Caco-2 (cell line): ENCODE data around the gene NOTCH1. TPM values are rescaled to one million over a fixed set of nuclear protein-coding genes. Genes with fewer than 3 reads are reported as not detected.

ENCODE experiments used
- BruUV-seq: library from RNA; stranded (reverse); fragments of 400-500 nt; replicated peaks from 2 replicates; lab custom pipeline; 2021; lab: Mats Ljungman, UMichigan
- CTCF ChIA-PET: fragments of 300-600 bp; sonication (Branson Sonifier 250); formaldehyde crosslinking; loops from one replicate; lab custom pipeline; 2022; ENCODE audit warnings: antibody characterized with exemption; lab: Charles Lee
- POLR2A ChIA-PET: fragments of 300-600 bp; sonication (Branson Sonifier 250); formaldehyde crosslinking; loops from one replicate; lab custom pipeline; 2022; ENCODE audit warnings: antibody characterized with exemption; lab: Charles Lee
- DNase-seq, 2 experiments: peaks; one replicate each; pipeline versions ENCODE4 v3.0.0 to v3.0.0-alpha.2; 2020 to 2022
- H3K27me3 ChIP-seq: replicated peaks from 2 replicates; pipeline ENCODE4 v1.6.0; 2011; ENCODE audit warnings: low read length; ENCODE audit not compliant: control insufficient read depth, insufficient read depth
- H3K36me3 ChIP-seq: 2 replicates; pipeline ENCODE4 v1.5.1; 2011; ENCODE audit warnings: low read length; ENCODE audit not compliant: control insufficient read depth, insufficient read depth
- H3K4me1 ChIP-seq: fragments of 250-450 bp; sonication (Bioruptor Pico); 2 replicates; pipeline ENCODE4 v1.5.1; 2020; ENCODE audit warnings: mild to moderate bottlenecking
- H3K4me3 ChIP-seq: 2 replicates; pipeline ENCODE4 v1.5.1; 2011; ENCODE audit warnings: low read depth, mild to moderate bottlenecking, control low read depth, low read length
- H3K9me3 ChIP-seq: fragments of 250-450 bp; sonication (Bioruptor Pico); 2 replicates; pipeline ENCODE4 v1.5.1; 2020; ENCODE audit warnings: mild to moderate bottlenecking, moderate library complexity
- H3K27ac Mint-ChIP-seq: one replicate; pipeline ENCODE4 v1.8.0; 2022; ENCODE audit warnings: mixed read lengths; ENCODE audit not compliant: unreplicated experiment
- H3K27me3 Mint-ChIP-seq: one replicate; pipeline ENCODE4 v1.8.0; 2022; ENCODE audit warnings: mixed read lengths; ENCODE audit not compliant: insufficient read depth, unreplicated experiment
- H3K36me3 Mint-ChIP-seq: one replicate; pipeline ENCODE4 v1.8.0; 2022; ENCODE audit warnings: mild to moderate bottlenecking, mixed read lengths; ENCODE audit not compliant: insufficient read depth, unreplicated experiment
- H3K4me1 Mint-ChIP-seq: one replicate; pipeline ENCODE4 v1.8.0; 2022; ENCODE audit warnings: low read depth, mixed read lengths; ENCODE audit not compliant: unreplicated experiment
- H3K4me3 Mint-ChIP-seq: one replicate; pipeline ENCODE4 v1.8.0; 2022; ENCODE audit warnings: mild to moderate bottlenecking, moderate library complexity, mixed read lengths; ENCODE audit not compliant: unreplicated experiment
- H3K9me3 Mint-ChIP-seq: one replicate; pipeline ENCODE4 v1.8.0; 2022; ENCODE audit warnings: mixed read lengths; ENCODE audit not compliant: unreplicated experiment
- CTCF ChIP-seq, 2 experiments: fragments of 200-600 bp in 1 of 2; IDR thresholded peaks; 1 replicate in 1 of 2; 2 replicates in 1 of 2; pipeline versions ENCODE4 v1.5.1 to v1.8.0; 2011 to 2022; ENCODE audit warnings: antibody characterized with exemption in 1 of 2, control low read depth in 1 of 2, inconsistent platforms in 1 of 2, low read depth in 1 of 2, low read length in 1 of 2, mild to moderate bottlenecking in 1 of 2, moderate library complexity in 1 of 2; ENCODE audit not compliant: insufficient read depth in 1 of 2, severe bottlenecking in 1 of 2, unreplicated experiment in 1 of 2
- intact Hi-C: fragments of 100-400 bp; cut with micrococcal nuclease; formaldehyde crosslinking; loops from one replicate; pipeline ENCODE4 v1.10.0; 2022; ENCODE audit not compliant: unreplicated experiment
- total RNA-seq: library from RNA; stranded (reverse); gene quantifications from 2 replicates; pipeline ENCODE4 v1.2.3, GENCODE V29; 2022

The NOTCH1 gene
- total RNA-seq, 1 experiment from 2014 or later: 6.3 TPM

DNA sequence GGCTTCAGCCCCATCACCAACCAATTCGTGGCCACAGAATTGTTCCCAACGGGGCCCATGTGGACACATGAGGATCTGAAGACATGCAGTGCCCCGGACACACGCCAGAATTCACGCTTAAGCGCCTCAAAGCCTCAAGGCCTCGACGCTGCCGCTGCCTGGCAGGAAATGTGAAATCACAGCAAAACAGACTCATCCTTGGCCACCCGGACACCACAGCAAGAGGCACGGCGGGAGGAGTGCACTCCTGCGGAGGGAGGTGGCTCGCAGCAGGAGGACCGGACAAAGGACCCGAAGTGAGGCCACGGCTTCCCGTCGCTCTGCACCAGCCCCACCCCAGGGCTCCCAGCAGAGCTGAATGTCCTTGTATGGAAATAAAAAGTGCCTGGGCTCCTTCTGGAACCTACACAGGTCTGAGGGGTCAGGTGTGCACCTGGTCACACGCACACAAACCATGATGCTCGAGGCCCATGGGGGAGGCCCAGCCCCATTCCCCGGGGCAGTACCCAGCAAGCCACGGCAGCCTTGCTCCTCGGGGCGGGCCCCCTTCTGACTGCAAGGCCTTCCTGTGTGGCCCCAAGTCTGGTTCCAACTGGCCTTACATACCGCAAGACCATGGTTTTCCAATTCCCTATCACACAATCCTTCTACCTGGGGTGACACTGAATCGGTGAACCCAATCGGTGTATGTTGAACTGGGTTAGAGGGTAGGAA lies 73.1 kb downstream of the NOTCH1 start:
- H3K36me3 ChIP-seq: peaks cover 8% of the 10 kb centered on the region
- DNase-seq: no peak
- no peaks in the 10 kb centered on the region for H3K9me3 ChIP-seq
- no peak overlapping the region for H3K4me3 ChIP-seq
- Mint-ChIP-seq H3K9me3 (no peaks in the 10 kb centered on the region), H3K27me3 (no peaks in the 10 kb centered on the region), H3K27ac (no peak overlapping the region), H3K36me3 (peaks cover 93% of the 10 kb centered on the region), H3K4me1 (no peaks in the 10 kb centered on the region), H3K4me3 (no peak overlapping the region)
- intact Hi-C loops: no loop called here
- ChIA-PET CTCF (no interaction called here), POLR2A (no interaction called here)
- H3K27me3 ChIP-seq: no peaks in the 10 kb centered on the region
- no peak for TF ChIP-seq CTCF (IDR thresholded peaks at IDR 0.05; ENCODE audit: insufficient read depth in 1 of 2, low read depth in 1 of 2, low read length in 1 of 2, severe bottlenecking in 1 of 2, unreplicated experiment in 1 of 2)
- no peaks in the 10 kb centered on the region for H3K4me1 ChIP-seq
- BruUV-seq: no TSS peak

- DNase-seq: no peak
- ChIA-PET CTCF (interaction anchor here (0.6 kb wide), 1 partner anchor 240 kb away, joined by 5 read pairs; the partner anchor contains the start of gene DIPK1B), POLR2A (no interaction called here)
- Mint-ChIP-seq H3K36me3 (peaks cover 92% of the 10 kb centered on the region), H3K27me3 (no peaks in the 10 kb centered on the region), H3K4me3 (no peak overlapping the region), H3K4me1 (no peaks in the 10 kb centered on the region), H3K9me3 (no peaks in the 10 kb centered on the region), H3K27ac (no peak overlapping the region)
- H3K4me3 ChIP-seq: no peak overlapping the region
- no peaks in the 10 kb centered on the region for H3K9me3 ChIP-seq
- no peaks in the 10 kb centered on the region for H3K4me1 ChIP-seq
- no TSS peak for BruUV-seq
- no peak for TF ChIP-seq CTCF (IDR thresholded peaks at IDR 0.05; ENCODE audit: insufficient read depth in 1 of 2, low read depth in 1 of 2, low read length in 1 of 2, severe bottlenecking in 1 of 2, unreplicated experiment in 1 of 2)
- H3K36me3 ChIP-seq: peaks cover 5% of the 10 kb centered on the region
- intact Hi-C loops: no loop called here
- H3K27me3 ChIP-seq: no peaks in the 10 kb centered on the region
Measured at GRCh38 chr9:136471802-136472487, 73.9 kb downstream of the NOTCH1 start.

DNA sequence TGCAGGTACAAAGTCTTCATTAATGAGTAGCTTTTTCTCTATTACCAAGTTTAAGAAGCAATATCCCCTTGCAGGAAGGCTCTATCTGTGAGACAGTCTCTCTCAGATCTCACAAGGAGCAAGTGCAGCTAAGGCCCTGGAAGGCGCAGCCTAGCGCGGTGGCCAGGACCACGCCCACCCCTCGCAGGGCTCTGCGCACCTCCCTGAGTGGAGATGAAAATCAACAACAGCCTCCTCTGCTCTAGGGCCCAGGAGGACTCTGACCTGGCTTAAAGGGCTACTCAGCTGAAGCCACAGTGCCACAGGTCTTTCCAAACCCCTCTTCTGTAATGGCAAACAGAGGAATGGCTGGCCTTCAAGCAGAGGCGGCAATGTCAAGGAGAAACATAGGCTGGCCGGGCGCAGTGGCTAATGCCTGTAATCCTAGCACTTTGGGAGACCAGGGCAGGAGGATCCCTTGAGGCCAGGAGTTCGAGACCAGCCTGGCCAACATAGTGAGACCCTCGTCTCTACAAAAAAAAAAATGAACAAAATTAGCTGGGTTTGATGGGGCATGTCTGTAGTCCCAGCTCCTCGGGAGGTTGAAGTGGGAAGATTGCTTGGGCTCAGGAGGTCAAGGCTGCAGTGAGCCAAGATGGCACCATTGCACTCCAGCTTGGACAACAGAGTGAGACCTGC lies 74.9 kb downstream of the NOTCH1 start:
- Histone ChIP-seq H3K27me3 (no peaks in the 10 kb centered on the region), H3K9me3 (no peaks in the 10 kb centered on the region), H3K36me3 (peaks cover 5% of the 10 kb centered on the region), H3K4me3 (no peak overlapping the region), H3K4me1 (no peaks in the 10 kb centered on the region)
- Mint-ChIP-seq H3K9me3 (no peaks in the 10 kb centered on the region), H3K27me3 (no peaks in the 10 kb centered on the region), H3K36me3 (peaks cover 92% of the 10 kb centered on the region), H3K4me1 (no peaks in the 10 kb centered on the region), H3K4me3 (no peak overlapping the region), H3K27ac (no peak overlapping the region)
- CTCF ChIA-PET: interaction anchor here (0.6 kb wide), 1 partner anchor 241 kb away, joined by 5 read pairs; the partner anchor contains the start of gene DIPK1B
- POLR2A ChIA-PET: no interaction called here
- TF ChIP-seq CTCF (IDR thresholded peaks at IDR 0.05; ENCODE audit: insufficient read depth in 1 of 2, low read depth in 1 of 2, low read length in 1 of 2, severe bottlenecking in 1 of 2, unreplicated experiment in 1 of 2): no peak
- intact Hi-C loops: no loop called here
- no peak for DNase-seq
- BruUV-seq: no TSS peak
